NB4 (cell line): ENCODE results near the gene SLC9A8.
A peak's percentile ranks its signal among the peaks of the same experiment; 100 is the strongest.
"Not testable (repeated sequence)": the region's sequence is repeated elsewhere in the genome, so short reads cannot be mapped to it uniquely, and the experiment has no call there.

Source experiments
- DNase-seq: peaks from one replicate; pipeline ENCODE4 v3.0.0; 2010; ENCODE audit warnings: low read depth
- H3K4me3 ChIP-seq: one replicate; pipeline ENCODE4 v1.5.1; 2011; ENCODE audit warnings: mild to moderate bottlenecking, low read depth, low read length, moderate library complexity
- CTCF ChIP-seq: IDR thresholded peaks from one replicate; pipeline ENCODE4 v1.5.1; 2012; ENCODE audit warnings: low read depth, low read length
- MAX ChIP-seq: IDR thresholded peaks from 2 replicates; pipeline ENCODE4 v1.6.1; 2011; ENCODE audit warnings: low read depth, low read length
- MYC ChIP-seq: IDR thresholded peaks from 2 replicates; pipeline ENCODE4 v1.6.1; 2011; ENCODE audit warnings: low read depth, low read length
- POLR2A ChIP-seq: IDR thresholded peaks from 2 replicates; pipeline ENCODE4 v1.6.1; 2011; ENCODE audit warnings: mild to moderate bottlenecking; ENCODE audit not compliant: insufficient read length; ENCODE audit errors: extremely low read depth

The SLC9A8 gene

GRCh38 chr20:49894073-49894470 is 81.4 kb downstream of the SLC9A8 start:
- no peak overlapping the region for H3K4me3 ChIP-seq
- TF ChIP-seq POLR2A: no peak
- no peak for TF ChIP-seq MYC
- TF ChIP-seq CTCF: no peak
- TF ChIP-seq MAX: no peak
- DNase-seq: no peak

GRCh38 chr20:49895474-49896093 is 83.0 kb downstream of the SLC9A8 start:
- H3K4me3 ChIP-seq: not testable (repeated sequence)

GRCh38 chr20:49896204-49896603 is 83.6 kb downstream of the SLC9A8 start:
- H3K4me3 ChIP-seq: peak overlapping the region; percentile 39
- peak; percentile 91 for DNase-seq
- TF ChIP-seq POLR2A: no peak
- no peak for TF ChIP-seq MAX
- TF ChIP-seq MYC: peak; percentile 60

More at GRCh38 chr20:49895474-49896093, 83.0 kb downstream of the SLC9A8 start:
- DNase-seq: not testable (repeated sequence)

- TF ChIP-seq MYC (no peak), POLR2A (no peak), MAX (no peak), CTCF (no peak)
- no peak for DNase-seq
- no peak overlapping the region for H3K4me3 ChIP-seq
Observed at GRCh38 chr20:49899541-49900383, 87.1 kb downstream of the SLC9A8 start.

- H3K4me3 ChIP-seq: no peak overlapping the region
- no peak for DNase-seq
- no peak for TF ChIP-seq MYC
- TF ChIP-seq CTCF: no peak
- TF ChIP-seq POLR2A: no peak
- no peak for TF ChIP-seq MAX
Observed at GRCh38 chr20:49901588-49901987, 89.0 kb downstream of the SLC9A8 start.

- no peak for DNase-seq
- no peak for TF ChIP-seq MYC
- TF ChIP-seq MAX: no peak
- no peak for TF ChIP-seq CTCF
- no peak for TF ChIP-seq POLR2A
- H3K4me3 ChIP-seq: no peak overlapping the region
Observed at GRCh38 chr20:49904440-49905214, 92.0 kb downstream of the SLC9A8 start.
